ENCODE data around the gene MAP3K13. TPM values are rescaled to one million over a fixed set of nuclear protein-coding genes. Genes with fewer than 3 reads are reported as not detected.

MAP3K13 gene
- total RNA-seq, 1 donor from 2014 or later: 29.6 TPM

DNA sequence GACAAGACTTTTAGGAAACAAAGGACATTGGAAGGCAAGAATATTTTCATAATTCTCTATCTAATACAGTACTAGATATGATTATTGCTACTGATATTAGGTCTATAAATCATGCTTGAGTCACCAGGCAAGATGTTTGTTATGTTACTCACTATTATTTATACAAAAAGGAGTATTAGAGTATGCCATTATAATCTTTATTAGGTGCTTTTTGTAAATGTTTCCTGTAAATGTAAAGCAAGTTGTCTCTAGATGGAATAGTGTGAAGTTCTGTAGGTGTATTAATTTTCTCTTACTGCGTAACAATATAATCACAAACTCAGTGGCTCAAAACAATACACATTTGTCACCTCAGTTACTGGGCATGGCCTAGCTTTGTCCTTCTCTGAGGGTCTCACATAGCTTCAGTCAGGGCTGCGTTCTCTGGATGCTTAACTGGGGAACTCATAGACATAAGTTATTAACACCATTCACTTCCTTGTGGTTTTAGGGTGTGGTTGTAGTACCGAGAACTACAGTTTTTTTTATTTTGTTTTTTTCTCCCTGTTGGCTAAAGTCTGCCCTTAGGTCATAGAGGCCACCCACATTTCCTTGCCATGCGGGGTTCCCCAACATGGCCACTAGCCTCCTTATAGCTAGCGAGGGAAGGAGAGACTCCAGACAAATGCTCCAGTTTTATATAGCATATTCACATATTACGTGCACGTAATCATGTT is 20.3 kb upstream of the MAP3K13 start:
- H3K27me3 Mint-ChIP-seq: no peaks in the 10 kb centered on the region
- TF ChIP-seq CTCF (IDR thresholded peaks at IDR 0.05; ENCODE audit: unreplicated experiment): no peak
- no peak overlapping the region for H3K4me3 Mint-ChIP-seq (ENCODE audit: low read depth)
- DNase-seq (ENCODE audit: low spot score, unreplicated experiment): no peak
- H3K9me3 Mint-ChIP-seq (ENCODE audit: low read depth): no peaks in the 10 kb centered on the region
- H3K4me1 Mint-ChIP-seq (ENCODE audit: low read depth): peaks cover under 1% of the 10 kb centered on the region
- H3K27ac Mint-ChIP-seq: no peak overlapping the region
- H3K36me3 Mint-ChIP-seq (ENCODE audit: insufficient read depth): no peaks in the 10 kb centered on the region

GRCh38 chr3:185347399-185347798 is 15.5 kb upstream of the MAP3K13 start:
- TF ChIP-seq CTCF (IDR thresholded peaks at IDR 0.05; ENCODE audit: unreplicated experiment): no peak
- H3K9me3 Mint-ChIP-seq (ENCODE audit: low read depth): no peaks in the 10 kb centered on the region
- no peak for DNase-seq (ENCODE audit: low spot score, unreplicated experiment)
- H3K27me3 Mint-ChIP-seq: no peaks in the 10 kb centered on the region
- no peak overlapping the region for H3K27ac Mint-ChIP-seq
- H3K36me3 Mint-ChIP-seq (ENCODE audit: insufficient read depth): no peaks in the 10 kb centered on the region
- no peak overlapping the region for H3K4me3 Mint-ChIP-seq (ENCODE audit: low read depth)
- no peaks in the 10 kb centered on the region for H3K4me1 Mint-ChIP-seq (ENCODE audit: low read depth)

GRCh38 chr3:185350841-185351240 is 12.1 kb upstream of the MAP3K13 start:
- no peaks in the 10 kb centered on the region for H3K36me3 Mint-ChIP-seq (ENCODE audit: insufficient read depth)
- H3K27ac Mint-ChIP-seq: peak overlapping the region; percentile 4
- no peak overlapping the region for H3K4me3 Mint-ChIP-seq (ENCODE audit: low read depth)
- no peak for TF ChIP-seq CTCF (IDR thresholded peaks at IDR 0.05; ENCODE audit: unreplicated experiment)
- H3K4me1 Mint-ChIP-seq (ENCODE audit: low read depth): no peaks in the 10 kb centered on the region
- DNase-seq (ENCODE audit: low spot score, unreplicated experiment): no peak
- no peaks in the 10 kb centered on the region for H3K9me3 Mint-ChIP-seq (ENCODE audit: low read depth)
- H3K27me3 Mint-ChIP-seq: no peaks in the 10 kb centered on the region

GRCh38 chr3:185351396-185351795 is 11.5 kb upstream of the MAP3K13 start:
- H3K36me3 Mint-ChIP-seq (ENCODE audit: insufficient read depth): no peaks in the 10 kb centered on the region
- H3K4me1 Mint-ChIP-seq (ENCODE audit: low read depth): no peaks in the 10 kb centered on the region
- no peak overlapping the region for H3K27ac Mint-ChIP-seq
- TF ChIP-seq CTCF (IDR thresholded peaks at IDR 0.05; ENCODE audit: unreplicated experiment): no peak
- H3K4me3 Mint-ChIP-seq (ENCODE audit: low read depth): no peak overlapping the region
- no peaks in the 10 kb centered on the region for H3K9me3 Mint-ChIP-seq (ENCODE audit: low read depth)
- DNase-seq (ENCODE audit: low spot score, unreplicated experiment): no peak
- H3K27me3 Mint-ChIP-seq: no peaks in the 10 kb centered on the region

DNA sequence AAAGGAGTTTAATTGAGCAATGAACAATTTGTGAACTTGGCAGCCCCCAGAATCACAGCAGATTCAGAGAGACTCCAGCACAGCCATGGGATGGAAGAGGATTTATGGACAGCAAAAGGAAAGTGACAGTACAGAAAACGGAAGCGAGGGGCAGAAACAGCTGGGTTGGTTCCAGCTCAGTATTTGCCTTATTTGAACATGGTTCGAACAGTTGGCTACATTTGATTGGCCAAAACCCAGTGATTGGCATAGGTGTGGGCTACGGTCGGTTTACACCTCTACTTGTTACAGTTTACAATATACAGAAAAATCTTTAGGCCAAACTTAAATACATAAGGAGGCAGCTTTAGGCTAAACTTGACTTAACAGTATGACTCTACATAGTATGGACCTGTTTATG is 9.7 kb upstream of the MAP3K13 start:
- TF ChIP-seq CTCF (IDR thresholded peaks at IDR 0.05; ENCODE audit: unreplicated experiment): no peak
- Mint-ChIP-seq H3K27me3 (no peaks in the 10 kb centered on the region), H3K4me1 (ENCODE audit: low read depth) (no peaks in the 10 kb centered on the region), H3K9me3 (ENCODE audit: low read depth) (no peaks in the 10 kb centered on the region), H3K4me3 (ENCODE audit: low read depth) (no peak overlapping the region), H3K36me3 (ENCODE audit: insufficient read depth) (no peaks in the 10 kb centered on the region), H3K27ac (no peak overlapping the region)
- no peak for DNase-seq (ENCODE audit: low spot score, unreplicated experiment)

Data from progenitor cell of endocrine pancreas (in vitro differentiated cells).